ENCODE measurements around the gene STRN3.
"Not testable (repeated sequence)": the region's sequence is repeated elsewhere in the genome, so short reads cannot be mapped to it uniquely, and the experiment has no call there.

The STRN3 gene

GRCh38 chr14:31052905-31053586 lies 26.9 kb upstream of the STRN3 start:
- not testable (repeated sequence) for H3K27me3 ChIP-seq (ENCODE audit: control insufficient read depth, insufficient read depth, low read length); H3K4me3 ChIP-seq (ENCODE audit: low read depth, low read length); H3K9me3 ChIP-seq (ENCODE audit: control insufficient read depth, insufficient read depth, low read length); H3K9ac ChIP-seq (ENCODE audit: low read depth, low read length); H3K4me1 ChIP-seq (ENCODE audit: control insufficient read depth, insufficient read depth, low read length); H3K36me3 ChIP-seq (ENCODE audit: control insufficient read depth, insufficient read depth, low read length)

GRCh38 chr14:31051511-31051910 lies 25.3 kb upstream of the STRN3 start:
- no peak overlapping the region for H3K9ac ChIP-seq (ENCODE audit: low read depth, low read length)
- no peaks in the 10 kb centered on the region for H3K36me3 ChIP-seq (ENCODE audit: control insufficient read depth, insufficient read depth, low read length)
- no peaks in the 10 kb centered on the region for H3K27me3 ChIP-seq (ENCODE audit: control insufficient read depth, insufficient read depth, low read length)
- H3K9me3 ChIP-seq (ENCODE audit: control insufficient read depth, insufficient read depth, low read length) = no peaks in the 10 kb centered on the region
- no peak overlapping the region for H3K4me3 ChIP-seq (ENCODE audit: low read depth, low read length)
- no peaks in the 10 kb centered on the region for H3K4me1 ChIP-seq (ENCODE audit: control insufficient read depth, insufficient read depth, low read length)

- Histone ChIP-seq H3K36me3 (ENCODE audit: control insufficient read depth, insufficient read depth, low read length) (no peaks in the 10 kb centered on the region), H3K4me3 (ENCODE audit: low read depth, low read length) (no peak overlapping the region), H3K4me1 (ENCODE audit: control insufficient read depth, insufficient read depth, low read length) (no peaks in the 10 kb centered on the region), H3K27me3 (ENCODE audit: control insufficient read depth, insufficient read depth, low read length) (no peaks in the 10 kb centered on the region), H3K9ac (ENCODE audit: low read depth, low read length) (no peak overlapping the region), H3K9me3 (ENCODE audit: control insufficient read depth, insufficient read depth, low read length) (no peaks in the 10 kb centered on the region)
Measured at GRCh38 chr14:31051023-31051422, 24.8 kb upstream of the STRN3 start.

GRCh38 chr14:31047503-31047902 lies 21.3 kb upstream of the STRN3 start:
- Histone ChIP-seq H3K36me3 (ENCODE audit: control insufficient read depth, insufficient read depth, low read length) (no peaks in the 10 kb centered on the region), H3K9ac (ENCODE audit: low read depth, low read length) (no peak overlapping the region), H3K27me3 (ENCODE audit: control insufficient read depth, insufficient read depth, low read length) (no peaks in the 10 kb centered on the region), H3K9me3 (ENCODE audit: control insufficient read depth, insufficient read depth, low read length) (no peaks in the 10 kb centered on the region), H3K4me1 (ENCODE audit: control insufficient read depth, insufficient read depth, low read length) (no peaks in the 10 kb centered on the region), H3K4me3 (ENCODE audit: low read depth, low read length) (no peak overlapping the region)

GRCh38 chr14:31045501-31046080 lies 19.4 kb upstream of the STRN3 start:
- H3K4me1 ChIP-seq (ENCODE audit: control insufficient read depth, insufficient read depth, low read length) = no peaks in the 10 kb centered on the region
- no peaks in the 10 kb centered on the region for H3K36me3 ChIP-seq (ENCODE audit: control insufficient read depth, insufficient read depth, low read length)
- no peak overlapping the region for H3K9ac ChIP-seq (ENCODE audit: low read depth, low read length)
- H3K27me3 ChIP-seq (ENCODE audit: control insufficient read depth, insufficient read depth, low read length) = no peaks in the 10 kb centered on the region
- no peak overlapping the region for H3K4me3 ChIP-seq (ENCODE audit: low read depth, low read length)
- H3K9me3 ChIP-seq (ENCODE audit: control insufficient read depth, insufficient read depth, low read length) = no peaks in the 10 kb centered on the region

- Histone ChIP-seq H3K36me3 (ENCODE audit: control insufficient read depth, insufficient read depth, low read length) (no peaks in the 10 kb centered on the region), H3K9me3 (ENCODE audit: control insufficient read depth, insufficient read depth, low read length) (no peaks in the 10 kb centered on the region), H3K9ac (ENCODE audit: low read depth, low read length) (no peak overlapping the region), H3K27me3 (ENCODE audit: control insufficient read depth, insufficient read depth, low read length) (no peaks in the 10 kb centered on the region), H3K4me1 (ENCODE audit: control insufficient read depth, insufficient read depth, low read length) (no peaks in the 10 kb centered on the region), H3K4me3 (ENCODE audit: low read depth, low read length) (no peak overlapping the region)
Measured at GRCh38 chr14:31043379-31043778, 17.2 kb upstream of the STRN3 start.

GRCh38 chr14:31042893-31043292 lies 16.7 kb upstream of the STRN3 start:
- not testable (repeated sequence) for H3K9ac ChIP-seq (ENCODE audit: low read depth, low read length); H3K9me3 ChIP-seq (ENCODE audit: control insufficient read depth, insufficient read depth, low read length); H3K4me1 ChIP-seq (ENCODE audit: control insufficient read depth, insufficient read depth, low read length); H3K27me3 ChIP-seq (ENCODE audit: control insufficient read depth, insufficient read depth, low read length); H3K36me3 ChIP-seq (ENCODE audit: control insufficient read depth, insufficient read depth, low read length); H3K4me3 ChIP-seq (ENCODE audit: low read depth, low read length)

GRCh38 chr14:31042300-31042699 lies 16.1 kb upstream of the STRN3 start:
- Histone ChIP-seq H3K4me3 (ENCODE audit: low read depth, low read length) (no peak overlapping the region), H3K9ac (ENCODE audit: low read depth, low read length) (no peak overlapping the region), H3K4me1 (ENCODE audit: control insufficient read depth, insufficient read depth, low read length) (no peaks in the 10 kb centered on the region), H3K9me3 (ENCODE audit: control insufficient read depth, insufficient read depth, low read length) (no peaks in the 10 kb centered on the region), H3K36me3 (ENCODE audit: control insufficient read depth, insufficient read depth, low read length) (no peaks in the 10 kb centered on the region), H3K27me3 (ENCODE audit: control insufficient read depth, insufficient read depth, low read length) (no peaks in the 10 kb centered on the region)

GRCh38 chr14:31038521-31039166 lies 12.5 kb upstream of the STRN3 start:
- Histone ChIP-seq H3K9me3 (ENCODE audit: control insufficient read depth, insufficient read depth, low read length) (no peaks in the 10 kb centered on the region), H3K4me3 (ENCODE audit: low read depth, low read length) (no peak overlapping the region), H3K36me3 (ENCODE audit: control insufficient read depth, insufficient read depth, low read length) (no peaks in the 10 kb centered on the region), H3K4me1 (ENCODE audit: control insufficient read depth, insufficient read depth, low read length) (no peaks in the 10 kb centered on the region), H3K9ac (ENCODE audit: low read depth, low read length) (no peak overlapping the region), H3K27me3 (ENCODE audit: control insufficient read depth, insufficient read depth, low read length) (no peaks in the 10 kb centered on the region)

GRCh38 chr14:31037709-31038221 lies 11.6 kb upstream of the STRN3 start:
- no peaks in the 10 kb centered on the region for H3K36me3 ChIP-seq (ENCODE audit: control insufficient read depth, insufficient read depth, low read length)
- H3K27me3 ChIP-seq (ENCODE audit: control insufficient read depth, insufficient read depth, low read length) = no peaks in the 10 kb centered on the region
- no peaks in the 10 kb centered on the region for H3K4me1 ChIP-seq (ENCODE audit: control insufficient read depth, insufficient read depth, low read length)
- no peaks in the 10 kb centered on the region for H3K9me3 ChIP-seq (ENCODE audit: control insufficient read depth, insufficient read depth, low read length)
- no peak overlapping the region for H3K9ac ChIP-seq (ENCODE audit: low read depth, low read length)
- no peak overlapping the region for H3K4me3 ChIP-seq (ENCODE audit: low read depth, low read length)

- Histone ChIP-seq H3K4me3 (ENCODE audit: low read depth, low read length) (no peak overlapping the region), H3K9ac (ENCODE audit: low read depth, low read length) (no peak overlapping the region), H3K27me3 (ENCODE audit: control insufficient read depth, insufficient read depth, low read length) (no peaks in the 10 kb centered on the region), H3K36me3 (ENCODE audit: control insufficient read depth, insufficient read depth, low read length) (no peaks in the 10 kb centered on the region), H3K9me3 (ENCODE audit: control insufficient read depth, insufficient read depth, low read length) (no peaks in the 10 kb centered on the region), H3K4me1 (ENCODE audit: control insufficient read depth, insufficient read depth, low read length) (no peaks in the 10 kb centered on the region)
Measured at GRCh38 chr14:31036552-31036951, 10.4 kb upstream of the STRN3 start.

GRCh38 chr14:31030469-31030868 lies 4.3 kb upstream of the STRN3 start:
- Histone ChIP-seq H3K9me3 (ENCODE audit: control insufficient read depth, insufficient read depth, low read length) (no peaks in the 10 kb centered on the region), H3K27me3 (ENCODE audit: control insufficient read depth, insufficient read depth, low read length) (no peaks in the 10 kb centered on the region), H3K9ac (ENCODE audit: low read depth, low read length) (no peak overlapping the region), H3K4me3 (ENCODE audit: low read depth, low read length) (no peak overlapping the region), H3K4me1 (ENCODE audit: control insufficient read depth, insufficient read depth, low read length) (no peaks in the 10 kb centered on the region), H3K36me3 (ENCODE audit: control insufficient read depth, insufficient read depth, low read length) (no peaks in the 10 kb centered on the region)

All from iPS-15b (cell line).